GM10266 (cell line): ENCODE data around the gene PUS1.

Source experiments
- DNase-seq: peaks from one replicate; pipeline ENCODE4 v3.0.0; 2012; ENCODE audit errors: extremely low spot score
- CTCF ChIP-seq: IDR thresholded peaks from 2 replicates; pipeline ENCODE4 v1.5.1; 2012; ENCODE audit warnings: mild to moderate bottlenecking, low read depth; ENCODE audit not compliant: control insufficient read depth, insufficient read depth; ENCODE audit errors: missing control alignments

The PUS1 gene

GRCh38 chr12:131904346-131904745, 24.7 kb upstream of the PUS1 start:
- DNase-seq: no peak
- no peak for TF ChIP-seq CTCF

DNA sequence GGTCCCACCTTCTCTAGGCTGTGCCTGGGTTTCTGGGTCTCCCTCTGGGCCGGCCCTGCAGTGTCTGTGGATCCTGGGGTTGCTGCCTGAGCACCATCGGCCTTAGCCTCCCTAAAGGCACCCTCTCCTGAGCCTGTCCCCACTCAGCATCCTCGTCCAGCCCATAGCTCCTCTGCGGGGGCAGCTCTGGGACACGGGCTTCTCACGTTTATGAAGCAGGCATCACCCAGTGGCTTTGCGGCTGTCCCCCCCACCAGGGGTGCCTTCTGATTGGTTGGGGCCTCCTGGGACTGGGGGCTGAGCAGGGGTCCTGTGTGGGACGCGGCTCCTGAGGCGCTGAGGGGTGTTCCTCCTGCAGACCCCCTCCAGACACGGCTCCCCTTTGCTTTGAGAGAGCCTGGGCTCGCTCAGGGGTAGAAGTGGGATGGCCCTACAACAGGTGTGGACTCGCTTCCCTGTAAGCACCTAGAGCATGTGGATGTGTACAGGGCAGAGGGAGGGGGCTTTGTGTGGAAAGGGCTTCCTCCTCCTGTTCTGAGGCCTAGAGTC, 23.9 kb upstream of the PUS1 start:
- no peak for DNase-seq
- TF ChIP-seq CTCF: no peak

DNA sequence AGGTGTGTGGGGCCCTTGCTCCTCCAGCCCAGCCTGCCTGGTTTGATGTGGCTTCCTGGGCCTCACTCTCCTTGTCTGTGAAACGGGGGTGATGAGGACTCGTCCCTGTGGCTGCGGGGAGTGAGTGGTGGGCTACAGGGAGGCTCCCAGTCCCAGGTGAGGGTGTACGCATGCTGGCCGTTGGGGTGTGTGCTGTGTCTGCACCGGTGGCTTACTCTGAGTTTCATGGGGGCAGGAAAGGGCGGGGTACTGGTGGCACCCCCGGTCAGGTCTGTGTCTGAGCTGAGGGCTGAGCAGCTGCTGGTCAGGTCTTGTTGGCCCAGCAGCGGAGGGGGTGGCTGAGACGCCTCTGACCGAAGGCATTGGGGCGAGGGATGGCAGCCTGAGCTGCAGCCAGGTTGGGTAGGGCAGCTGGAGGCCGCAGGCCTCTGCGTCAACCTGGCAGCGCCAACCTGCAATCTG, 23.4 kb upstream of the PUS1 start:
- DNase-seq: no peak
- no peak for TF ChIP-seq CTCF

- no peak for DNase-seq
- no peak for TF ChIP-seq CTCF
Observed at GRCh38 chr12:131907379-131908091, 21.5 kb upstream of the PUS1 start.

DNA sequence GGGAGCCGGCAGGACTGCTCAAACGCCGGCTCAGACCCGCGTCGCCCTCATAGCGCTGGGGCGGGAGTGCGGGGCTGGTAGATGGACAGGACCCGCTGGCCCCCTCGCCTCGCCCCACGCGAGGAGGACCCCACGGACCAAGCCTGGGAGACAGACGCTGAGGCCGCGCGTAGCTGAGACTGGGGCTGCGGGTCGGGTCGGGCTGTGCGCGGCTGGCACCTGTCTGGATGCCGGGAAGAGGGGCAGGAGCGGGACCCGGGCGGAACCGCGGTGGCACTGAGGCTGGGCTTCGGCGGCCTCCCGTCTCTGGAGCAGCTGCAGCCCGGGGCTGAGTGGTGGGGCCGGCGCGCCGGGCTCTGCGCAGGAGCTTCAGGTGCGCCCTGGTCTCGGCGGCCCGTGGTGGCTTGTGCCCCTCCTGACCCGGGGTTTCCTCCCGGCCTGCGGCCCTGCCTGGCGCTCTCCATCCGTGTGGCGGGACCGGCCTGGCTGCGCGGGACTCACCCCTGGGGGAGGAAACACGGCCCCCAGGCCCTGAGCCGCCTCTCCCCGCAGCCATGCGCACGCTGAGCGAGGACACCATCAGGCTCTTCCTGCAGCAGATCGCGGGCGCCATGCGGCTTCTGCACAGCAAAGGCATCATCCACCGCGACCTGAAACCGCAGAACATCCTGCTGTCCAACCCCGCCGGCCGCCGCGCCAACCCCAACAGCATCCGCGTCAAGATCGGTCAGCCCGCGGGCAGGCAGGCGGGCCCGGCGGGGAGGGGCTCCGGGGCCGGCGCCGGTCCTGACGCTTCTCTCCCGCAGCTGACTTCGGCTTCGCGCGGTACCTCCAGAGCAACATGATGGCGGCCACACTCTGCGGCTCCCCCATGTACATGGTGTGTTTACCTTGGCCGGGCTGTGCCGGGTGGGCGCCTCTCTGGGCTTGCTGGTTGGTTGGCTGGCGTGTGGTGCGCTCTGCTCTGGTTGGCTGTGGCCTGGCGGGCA, 20.7 kb upstream of the PUS1 start:
- no peak for DNase-seq
- TF ChIP-seq CTCF: no peak

GRCh38 chr12:131909081-131909751, 19.9 kb upstream of the PUS1 start:
- no peak for DNase-seq
- TF ChIP-seq CTCF: no peak
